ENCODE measurements around the gene TBX2.
A peak's percentile ranks its signal among the peaks of the same experiment; 100 is the strongest.

Gene TBX2

DNA sequence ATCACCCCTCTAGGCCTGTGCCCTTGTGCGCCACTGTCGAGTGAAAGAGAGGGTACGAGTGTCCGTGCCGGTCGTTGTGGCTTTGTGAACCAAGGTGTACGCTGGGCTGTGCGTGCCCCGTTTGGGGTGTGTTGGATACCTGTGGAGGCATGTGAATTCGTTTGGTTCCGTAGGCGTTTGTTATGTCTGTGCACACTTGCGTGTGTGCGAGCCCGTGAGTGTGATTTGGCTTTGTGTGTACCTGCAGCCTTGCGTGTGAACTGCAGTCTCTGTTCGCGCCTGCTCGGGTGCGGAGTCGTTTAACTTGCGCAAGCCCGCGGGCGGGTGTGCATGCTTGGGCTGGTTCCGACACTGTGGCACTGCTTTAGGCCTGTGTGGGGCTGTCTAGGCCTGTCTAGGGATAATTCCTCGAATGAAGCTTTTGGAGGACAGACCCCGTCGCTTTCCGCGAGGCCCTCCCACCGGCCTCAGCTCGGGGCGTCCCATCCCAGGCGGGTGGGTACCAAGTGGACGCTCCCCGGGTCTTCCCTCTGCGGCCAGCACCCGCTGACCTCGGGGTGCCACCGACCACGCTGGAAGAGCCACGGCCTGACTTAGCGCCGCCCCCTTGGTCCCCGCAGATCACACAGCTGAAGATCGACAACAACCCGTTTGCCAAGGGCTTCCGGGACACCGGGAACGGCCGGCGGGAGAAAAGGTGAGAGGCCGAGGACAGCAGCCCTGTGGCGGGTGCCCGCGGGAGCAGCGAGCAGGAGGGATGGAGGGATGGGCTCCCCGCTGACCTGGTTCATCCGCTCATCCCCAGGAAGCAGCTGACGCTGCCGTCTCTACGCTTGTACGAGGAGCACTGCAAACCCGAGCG, 4.4 kb downstream of the TBX2 start:
- DNase-seq: no peak

DNA sequence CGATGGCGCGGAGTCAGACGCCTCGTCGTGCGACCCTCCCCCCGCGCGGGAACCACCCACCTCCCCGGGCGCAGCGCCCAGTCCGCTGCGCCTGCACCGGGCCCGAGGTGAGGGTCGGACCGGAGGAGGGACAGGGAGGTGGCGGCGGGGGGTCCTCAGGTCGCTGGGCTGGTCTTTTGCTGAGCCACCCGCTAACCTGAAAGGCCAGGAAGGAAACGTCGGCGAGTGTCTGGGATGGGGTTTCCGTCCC, 4.9 kb downstream of the TBX2 start:
- DNase-seq: no peak

DNA sequence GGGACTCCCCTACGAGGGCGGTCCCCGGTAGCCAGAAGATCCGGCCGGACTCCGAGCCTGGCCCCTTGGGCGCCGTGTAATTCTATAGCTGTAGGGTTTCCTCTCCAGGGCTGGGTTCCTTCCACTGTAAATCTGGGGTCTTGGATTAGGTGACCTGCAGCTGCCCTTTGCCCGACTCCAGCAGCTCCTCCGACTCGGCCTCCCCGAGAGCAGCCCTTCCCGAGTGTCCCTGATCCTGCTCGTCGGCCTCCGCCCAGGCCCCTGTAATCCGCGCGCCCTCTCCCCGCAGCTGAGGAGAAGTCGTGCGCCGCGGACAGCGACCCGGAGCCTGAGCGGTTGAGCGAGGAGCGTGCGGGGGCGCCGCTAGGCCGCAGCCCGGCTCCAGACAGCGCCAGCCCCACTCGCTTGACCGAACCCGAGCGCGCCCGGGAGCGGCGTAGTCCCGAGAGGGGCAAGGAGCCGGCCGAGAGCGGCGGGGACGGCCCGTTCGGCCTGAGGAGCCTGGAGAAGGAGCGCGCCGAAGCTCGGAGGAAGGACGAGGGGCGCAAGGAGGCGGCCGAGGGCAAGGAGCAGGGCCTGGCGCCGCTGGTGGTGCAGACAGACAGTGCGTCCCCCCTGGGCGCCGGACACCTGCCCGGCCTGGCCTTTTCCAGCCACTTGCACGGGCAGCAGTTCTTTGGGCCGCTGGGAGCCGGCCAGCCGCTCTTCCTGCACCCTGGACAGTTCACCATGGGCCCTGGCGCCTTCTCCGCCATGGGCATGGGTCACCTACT, 5.5 kb downstream of the TBX2 start:
- DNase-seq: no peak

DNA sequence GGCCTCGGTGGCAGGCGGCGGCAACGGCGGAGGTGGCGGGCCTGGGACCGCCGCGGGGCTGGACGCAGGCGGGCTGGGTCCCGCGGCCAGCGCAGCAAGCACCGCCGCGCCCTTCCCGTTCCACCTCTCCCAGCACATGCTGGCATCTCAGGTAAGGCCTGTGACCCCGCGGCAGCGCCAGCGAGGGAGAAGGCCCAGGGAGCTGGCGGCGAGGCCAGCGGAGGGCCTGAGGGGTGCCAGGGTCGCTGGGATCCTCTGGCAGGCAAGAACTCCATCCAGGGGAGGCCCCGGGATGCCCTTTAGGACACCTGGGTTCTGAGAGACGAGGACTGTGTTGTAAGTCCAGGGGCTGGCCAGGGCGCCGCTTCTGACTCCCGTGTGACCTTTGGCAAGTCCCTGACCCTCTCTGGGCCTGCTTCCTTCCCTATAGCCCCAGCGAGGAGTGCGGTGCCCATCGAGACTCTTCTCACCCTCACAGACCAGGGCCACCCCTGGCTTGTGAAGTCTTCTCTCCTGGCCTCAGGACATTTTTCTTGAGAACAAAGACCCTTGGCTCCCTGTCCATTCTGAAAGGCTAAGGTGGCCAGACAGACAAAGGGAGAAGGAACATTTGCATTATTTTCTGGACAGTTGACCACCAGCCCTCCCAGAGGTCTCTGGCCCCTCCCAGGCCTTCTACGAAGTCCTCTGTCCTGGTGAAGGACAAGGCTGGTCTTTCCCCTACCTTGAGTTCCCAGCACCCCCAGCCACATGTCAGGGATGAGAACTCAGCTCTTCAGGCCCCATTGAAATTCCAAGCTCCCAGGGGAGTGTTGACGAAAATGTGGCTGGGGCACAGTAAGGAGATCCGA, 6.3 kb downstream of the TBX2 start:
- no peak for DNase-seq

DNA sequence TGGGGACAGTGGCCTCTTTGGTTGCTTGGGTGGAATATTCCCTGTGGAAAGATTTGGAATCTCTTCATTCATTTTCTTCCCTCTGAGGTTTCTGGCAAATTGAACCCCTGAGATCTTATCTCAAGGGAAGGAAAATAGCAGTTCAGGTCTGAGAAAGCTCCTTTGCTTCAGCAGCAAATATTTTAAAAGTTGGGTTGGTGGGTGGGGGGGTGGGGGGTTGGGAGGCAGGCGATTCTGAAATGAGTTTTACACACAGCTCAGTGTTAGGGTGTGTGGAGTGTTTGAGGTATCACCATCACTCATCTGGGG, 6.8 kb downstream of the TBX2 start:
- no peak for DNase-seq

DNA sequence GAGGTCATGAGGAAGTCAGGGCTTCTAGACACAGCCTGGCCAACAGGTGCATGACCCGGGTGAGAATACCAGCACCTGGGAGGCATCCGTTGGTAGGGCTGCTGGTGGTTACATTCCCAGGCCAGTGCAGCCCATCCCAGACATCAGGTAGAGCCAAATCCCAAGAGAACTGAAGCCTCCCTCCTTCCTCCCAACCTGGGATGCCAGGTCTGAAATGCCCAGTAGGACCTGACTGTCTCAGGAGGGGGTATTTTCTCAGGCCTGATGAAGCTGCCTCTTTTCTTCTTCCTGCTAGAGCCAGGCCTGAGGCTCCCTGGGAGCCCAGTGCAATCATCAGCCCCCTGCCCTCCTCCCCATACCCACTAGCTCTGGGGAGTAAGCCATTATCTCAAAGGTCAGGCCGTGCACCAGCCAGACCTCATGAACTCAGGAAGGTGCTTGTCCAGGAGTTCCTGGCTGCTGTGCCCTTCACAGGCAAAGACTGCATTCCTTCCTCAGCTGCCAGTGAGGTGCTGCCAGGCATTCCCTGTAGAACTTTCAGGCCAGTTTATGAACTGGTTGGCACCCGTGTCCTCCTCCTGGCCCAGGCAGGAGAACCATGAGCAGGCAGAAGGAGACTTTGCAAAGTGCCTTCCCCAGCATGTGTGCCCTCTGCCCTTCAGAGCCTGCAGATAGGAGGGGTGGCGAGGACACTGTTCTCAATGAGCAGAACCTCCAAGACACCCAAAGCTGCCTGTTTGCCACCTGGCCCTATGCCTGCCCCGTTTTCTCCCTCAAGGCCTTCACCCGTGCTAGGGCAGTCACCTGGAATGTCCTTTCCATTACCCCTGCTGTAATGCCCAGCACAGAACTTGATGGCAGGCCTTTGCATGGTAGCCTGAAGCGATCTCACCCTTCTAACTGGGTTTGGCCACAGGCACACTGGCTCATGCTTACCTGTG, 7.6 kb downstream of the TBX2 start:
- no peak for DNase-seq

DNA sequence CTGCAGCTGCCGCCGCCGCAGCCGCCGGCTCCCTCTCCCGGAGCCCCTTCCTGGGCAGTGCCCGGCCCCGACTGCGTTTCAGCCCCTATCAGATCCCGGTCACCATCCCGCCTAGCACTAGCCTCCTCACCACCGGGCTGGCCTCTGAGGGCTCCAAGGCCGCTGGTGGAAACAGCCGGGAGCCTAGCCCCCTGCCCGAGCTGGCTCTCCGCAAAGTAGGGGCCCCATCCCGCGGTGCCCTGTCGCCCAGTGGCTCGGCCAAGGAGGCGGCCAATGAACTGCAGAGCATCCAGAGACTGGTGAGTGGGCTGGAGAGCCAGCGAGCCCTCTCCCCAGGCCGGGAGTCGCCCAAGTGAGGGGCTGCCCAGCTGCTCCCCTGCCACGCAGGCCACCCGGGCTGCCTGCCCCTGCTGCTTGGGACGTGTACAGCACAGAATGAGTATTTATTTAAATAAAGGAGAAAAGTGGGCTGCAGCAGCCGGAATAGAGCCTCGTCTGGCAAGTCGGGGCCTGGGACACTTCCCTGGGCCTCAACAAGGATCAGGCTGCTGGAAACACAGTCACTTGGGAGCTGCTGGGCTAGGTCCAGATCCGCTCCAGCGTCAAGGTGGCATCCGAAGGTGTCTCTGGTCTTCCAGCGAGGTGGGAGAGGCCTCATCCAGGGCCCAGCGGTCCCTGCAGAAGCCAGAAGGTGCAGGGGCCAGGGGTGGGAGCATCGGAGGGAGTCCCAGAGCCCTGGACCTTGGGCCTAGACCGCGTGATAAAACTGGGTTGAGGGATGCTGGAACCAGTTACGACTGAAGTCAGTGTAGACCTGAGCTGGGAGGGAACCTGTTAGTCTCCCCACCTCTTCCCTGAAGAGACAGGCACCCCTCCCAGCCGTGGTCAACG, 8.8 kb downstream of the TBX2 start:
- no peak for DNase-seq

DNA sequence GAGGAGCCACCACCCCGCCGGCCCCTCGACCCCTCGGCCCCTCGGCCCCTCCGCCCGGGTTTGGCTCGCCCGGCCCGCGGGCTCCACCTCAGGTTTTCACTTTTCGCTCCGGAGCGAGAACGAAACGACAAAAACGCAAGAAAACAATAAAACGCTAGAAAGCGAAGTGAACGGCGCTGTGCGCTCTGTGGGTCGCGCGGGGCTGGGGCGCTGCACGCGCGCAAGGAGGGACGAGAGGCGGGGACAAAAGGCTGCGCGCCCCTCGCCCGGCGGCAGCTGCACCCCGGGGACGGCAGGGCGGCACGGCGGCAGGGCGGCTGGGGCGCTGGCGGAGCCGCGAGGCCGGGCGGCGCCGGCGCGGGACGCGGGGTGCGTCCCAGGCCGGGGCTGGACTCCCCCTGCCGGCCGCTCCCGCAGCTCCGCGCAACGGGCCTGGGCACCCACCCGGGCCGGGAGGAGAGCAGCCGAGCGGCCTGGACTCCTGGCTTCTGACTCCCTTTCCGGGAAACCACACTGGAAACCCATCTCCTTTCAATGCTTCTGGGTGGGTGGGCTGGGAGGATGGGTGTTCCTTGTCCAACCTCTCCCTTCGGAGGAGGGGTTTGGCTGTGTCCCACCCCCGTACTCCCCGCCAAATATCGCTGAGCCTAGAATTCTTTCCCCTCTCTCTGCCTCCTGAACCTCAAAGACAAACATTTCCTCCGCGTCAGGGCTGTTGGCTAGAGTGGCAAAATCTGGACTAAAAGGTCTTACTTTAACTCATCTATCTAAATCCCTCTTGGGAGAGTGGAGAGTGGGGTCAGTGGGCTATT, 9.9 kb downstream of the TBX2 start:
- no peak for DNase-seq

DNA sequence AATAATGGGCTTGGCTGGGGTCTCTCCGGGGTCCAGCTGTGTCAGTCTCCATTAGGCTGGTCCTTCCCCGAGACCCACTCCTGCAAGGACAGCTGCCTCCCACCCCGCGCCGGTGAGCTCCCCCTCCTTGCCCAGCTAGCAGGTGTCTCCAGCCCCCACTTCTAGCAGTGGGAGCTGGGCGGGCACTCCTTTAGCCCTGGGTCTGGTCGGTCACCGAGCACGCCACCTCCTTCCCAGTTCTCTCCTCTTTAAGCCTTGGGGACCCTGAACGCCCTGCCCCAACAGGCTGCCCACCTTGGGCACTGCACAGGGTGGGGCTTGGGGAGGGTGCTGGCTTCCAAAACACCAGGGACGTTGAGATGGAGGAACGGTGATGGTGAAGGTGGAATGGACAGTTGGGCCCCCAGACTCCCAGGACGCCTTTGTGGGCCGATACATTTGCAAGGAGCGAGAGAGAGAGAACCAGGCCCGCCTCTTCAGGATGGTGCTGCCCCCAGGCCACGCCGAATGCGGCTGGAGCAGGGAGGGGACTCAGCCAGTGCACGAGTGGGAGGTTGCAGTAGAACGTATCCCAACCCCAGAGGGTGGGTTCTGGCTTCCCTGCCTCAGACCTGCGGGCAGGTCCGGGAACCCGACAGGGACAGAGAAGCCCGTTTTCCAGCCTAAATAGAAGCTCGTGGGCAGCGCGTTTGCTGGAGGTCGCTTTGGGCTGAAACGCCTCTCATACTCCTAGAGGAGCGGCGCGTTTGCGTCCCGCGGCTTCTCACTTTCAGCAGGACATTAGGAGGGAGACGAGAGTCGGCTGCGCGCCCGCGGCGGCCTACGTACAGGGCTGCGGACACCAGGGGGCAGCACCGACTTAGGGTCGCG, 10.7 kb downstream of the TBX2 start:
- no peak for DNase-seq

DNA sequence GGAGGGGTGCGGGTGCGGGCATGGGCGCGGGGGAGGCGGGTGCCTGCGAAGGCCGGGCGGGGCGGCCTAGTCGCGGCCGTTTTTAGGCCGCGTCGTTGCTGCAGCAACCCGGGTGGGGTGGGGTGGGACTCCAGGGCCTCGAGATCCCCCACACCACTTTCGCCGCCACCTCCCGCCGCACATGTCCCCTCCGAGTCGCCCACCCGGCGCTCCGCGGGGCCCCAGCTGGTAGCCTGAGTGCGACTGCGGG, 11.3 kb downstream of the TBX2 start:
- DNase-seq: no peak

DNA sequence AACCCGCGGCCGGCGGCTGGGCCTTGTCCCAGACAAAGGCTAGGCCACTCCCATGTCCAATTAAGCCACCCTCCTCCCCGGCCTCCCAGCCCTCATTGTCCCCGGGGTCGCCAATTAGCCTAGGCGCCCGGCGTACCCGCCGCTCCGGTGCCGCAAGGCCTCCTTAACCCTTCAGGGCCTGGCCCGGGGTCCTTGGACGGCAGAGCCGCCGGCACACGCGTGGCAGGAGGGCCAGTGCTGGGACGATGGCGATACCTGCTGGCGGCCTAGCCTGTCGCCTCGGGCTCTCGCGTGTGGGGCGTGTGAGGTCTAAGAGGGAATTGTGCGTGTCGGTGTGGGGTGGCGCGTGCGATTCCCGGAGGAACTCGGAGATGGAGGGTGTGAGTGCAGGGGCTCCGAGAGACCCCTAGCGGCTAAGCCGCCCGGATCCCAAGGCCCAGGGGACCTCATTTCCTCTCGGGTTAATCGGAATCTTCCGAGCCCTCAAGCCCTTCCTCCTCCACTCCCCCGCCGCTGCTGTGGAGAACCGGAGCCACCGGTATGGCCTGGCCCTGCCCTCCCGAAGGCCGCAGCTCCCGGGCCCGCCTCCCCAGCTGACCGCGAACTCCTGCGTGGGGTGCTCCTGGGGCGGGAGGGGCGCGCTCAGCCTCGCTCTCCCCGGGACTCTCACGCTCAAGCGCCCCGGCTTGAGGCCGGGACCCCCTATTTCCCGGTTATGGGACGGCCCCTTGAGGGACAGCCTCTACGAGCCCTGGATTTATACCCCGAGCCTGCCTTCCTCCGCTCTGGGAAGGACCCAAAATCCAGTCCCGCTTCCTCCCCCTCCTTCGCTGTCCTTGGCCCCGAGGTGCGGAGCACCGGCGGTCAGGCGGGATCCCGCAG, 11.9 kb downstream of the TBX2 start:
- no peak for DNase-seq

DNA sequence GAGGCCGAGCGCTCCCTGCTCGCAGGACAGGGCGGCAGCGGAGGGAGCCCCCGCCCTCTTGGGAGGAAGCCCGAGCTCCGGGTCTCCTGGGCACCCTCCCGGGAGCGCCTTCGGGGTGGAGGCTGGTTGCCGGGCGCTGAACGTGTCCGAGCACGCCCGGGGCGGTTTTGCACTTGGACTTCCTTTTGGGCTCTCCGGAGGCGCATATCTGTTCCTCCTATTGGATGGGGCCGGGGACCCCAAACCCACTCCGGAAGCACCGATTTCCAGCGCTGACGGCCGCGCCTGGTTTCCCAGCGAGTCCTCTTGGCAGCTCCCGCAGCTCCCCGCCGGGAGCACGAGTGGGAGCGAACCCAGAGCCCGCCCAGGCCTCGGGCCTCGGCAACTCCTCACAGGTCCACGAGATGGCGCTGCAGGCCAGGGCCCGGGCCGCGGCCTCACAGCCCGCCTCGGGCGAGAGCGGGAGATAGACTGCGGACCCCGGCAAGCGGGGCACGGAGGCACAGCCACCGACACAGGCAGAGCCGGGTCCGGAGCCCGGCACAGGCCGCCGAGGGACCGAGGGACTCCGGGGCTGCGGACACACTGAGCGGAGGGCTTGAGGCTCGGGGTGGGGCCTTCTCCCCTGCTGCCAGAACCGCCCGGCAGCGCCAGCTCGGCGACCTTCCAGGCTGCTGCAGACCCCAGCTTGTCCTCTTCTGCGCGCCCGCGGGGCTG, 12.7 kb downstream of the TBX2 start:
- DNase-seq: peak; percentile 37

DNA sequence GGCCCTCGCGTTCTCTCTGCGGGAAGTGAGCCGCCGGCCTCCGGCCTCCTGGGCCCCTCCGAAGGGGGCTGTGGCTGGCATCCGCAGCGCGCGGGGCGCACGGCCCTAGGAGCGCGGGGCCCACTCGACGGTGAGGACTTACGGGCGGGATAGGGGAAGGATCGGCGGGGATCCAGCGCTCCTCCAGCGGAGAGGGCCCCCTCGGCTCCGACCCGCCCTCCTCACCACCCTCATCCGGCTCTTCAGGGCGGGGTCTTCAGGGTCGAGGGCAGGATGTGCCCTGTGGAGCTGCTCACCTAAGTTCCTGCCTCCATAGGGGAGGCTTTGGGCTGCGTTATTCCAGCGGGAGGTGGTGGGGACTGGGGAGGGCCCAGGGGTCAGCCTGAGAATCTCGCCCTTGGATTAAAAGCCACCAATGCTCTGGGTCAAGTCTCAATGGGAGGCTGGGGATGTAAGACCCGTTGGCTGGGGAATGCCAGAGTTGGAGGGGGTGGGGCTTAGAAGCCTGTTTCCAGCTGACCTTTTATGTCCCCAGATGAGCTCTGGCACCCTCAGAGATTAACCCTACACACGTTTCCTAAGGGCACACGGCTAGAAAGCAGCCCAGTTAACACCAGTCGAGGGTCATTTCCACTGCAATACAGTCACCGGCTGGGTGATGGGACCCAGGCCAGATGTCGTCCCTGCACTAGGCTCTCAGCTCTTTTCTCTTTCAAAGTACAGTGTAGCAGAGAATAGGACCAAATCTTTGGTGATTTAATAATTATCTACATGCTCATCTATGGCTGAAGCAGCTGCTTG, 13.4 kb downstream of the TBX2 start:
- DNase-seq: no peak

DNA sequence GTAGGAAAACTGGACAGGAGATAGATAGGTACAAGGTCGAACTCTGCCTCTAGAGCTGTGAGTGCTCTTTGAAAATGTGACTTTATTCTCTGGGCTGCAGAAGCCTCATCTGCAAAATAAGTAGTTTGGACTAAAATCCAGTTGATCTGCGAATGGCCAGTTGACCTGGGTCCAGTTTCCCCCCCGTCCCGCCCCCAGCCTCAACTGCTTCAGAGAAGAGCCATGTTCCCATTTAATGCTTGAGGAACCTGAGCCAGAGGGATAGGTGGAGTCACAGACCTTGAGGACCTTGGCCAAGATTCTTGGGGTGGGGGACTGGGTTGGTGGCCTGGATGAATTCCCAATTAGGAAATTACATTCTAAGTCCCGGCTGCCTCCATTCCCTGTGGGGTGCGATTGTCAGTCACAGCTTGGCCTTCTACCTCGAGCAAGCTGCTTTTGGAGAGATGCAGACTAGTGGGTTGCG, 14.1 kb downstream of the TBX2 start:
- no peak for DNase-seq

DNA sequence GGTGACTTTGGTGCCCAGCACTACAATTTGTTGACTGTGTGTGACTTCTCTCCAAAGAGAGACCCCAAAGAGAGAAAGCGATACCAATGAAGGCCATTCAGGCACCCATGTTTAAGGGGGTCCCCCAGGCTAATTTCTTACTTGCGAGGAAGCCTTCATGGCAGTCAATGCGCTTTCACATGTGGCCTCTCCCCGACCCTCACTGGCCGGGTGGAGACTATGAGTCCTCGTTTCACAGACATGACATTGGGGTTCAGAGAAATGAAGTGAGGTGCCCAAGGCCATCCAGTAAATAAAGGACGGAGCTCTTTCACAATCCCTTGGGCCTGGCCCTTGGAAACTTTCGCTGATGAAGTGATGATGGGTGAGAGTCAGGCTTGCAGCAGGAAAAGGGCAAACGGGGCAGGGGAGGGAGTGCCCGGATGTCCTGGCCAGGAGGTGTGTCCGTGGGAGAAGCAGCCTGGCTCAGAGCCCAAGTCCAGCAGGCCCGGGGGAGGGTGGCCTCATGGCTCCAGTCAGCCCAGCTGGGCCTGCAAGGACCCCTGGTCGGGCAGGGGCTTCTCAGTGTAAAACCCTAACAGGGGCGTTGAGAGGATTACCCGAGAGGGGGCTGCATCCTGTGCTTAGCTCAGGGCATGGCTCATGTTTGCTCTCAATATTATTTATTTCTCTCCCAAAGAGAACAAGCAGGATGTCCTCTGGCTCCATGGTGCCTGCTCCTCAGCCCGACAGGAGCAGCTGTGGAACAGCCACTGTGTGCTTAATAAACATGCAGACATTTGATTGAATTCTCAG, 14.7 kb downstream of the TBX2 start:
- DNase-seq: no peak

DNA sequence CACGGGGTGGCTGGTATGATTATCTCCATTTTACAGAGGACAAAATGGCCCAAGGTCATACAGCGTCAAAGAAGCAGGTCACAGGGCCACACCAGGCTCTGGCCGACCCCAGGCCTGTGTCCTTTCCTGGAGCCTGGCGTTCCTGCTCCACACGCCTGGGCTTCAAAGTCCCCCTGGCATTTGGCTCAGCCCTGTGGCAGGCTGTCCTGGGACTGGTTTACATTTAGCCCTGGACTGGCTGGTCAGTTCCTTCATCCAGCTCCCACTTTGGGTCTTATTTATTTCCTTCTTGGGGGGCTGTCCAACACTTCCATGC, 15.3 kb downstream of the TBX2 start:
- no peak for DNase-seq

Measured in NCI-H446 treated with DMSO at 0.1 percent for 48 hours (cell line).